GM21390 (cell line): Measurements from ENCODE around the gene TNFSF10.

Experiments used
- ATAC-seq: cut with Tn5 transposase; IDR thresholded peaks from one replicate; pipeline ENCODE4 v1.9.1; 2021; ENCODE audit not compliant: unreplicated experiment

TNFSF10 gene

GRCh38 chr3:172518929-172519640, 4.1 kb downstream of the TNFSF10 start:
- no peak for ATAC-seq

- no peak for ATAC-seq
Measured at GRCh38 chr3:172517859-172518466, 5.3 kb downstream of the TNFSF10 start.

GRCh38 chr3:172516318-172517214, 6.7 kb downstream of the TNFSF10 start:
- ATAC-seq = no peak

GRCh38 chr3:172515130-172515918, 7.9 kb downstream of the TNFSF10 start:
- ATAC-seq = no peak

- no peak for ATAC-seq
Measured at GRCh38 chr3:172514678-172515077, 8.6 kb downstream of the TNFSF10 start.

GRCh38 chr3:172513488-172513887, 9.7 kb downstream of the TNFSF10 start:
- ATAC-seq = no peak

GRCh38 chr3:172511783-172512762, 11.2 kb downstream of the TNFSF10 start:
- ATAC-seq = peak; percentile 84

- ATAC-seq = no peak
Measured at GRCh38 chr3:172506094-172506493, 17.1 kb downstream of the TNFSF10 start.

GRCh38 chr3:172501540-172501939, 21.7 kb downstream of the TNFSF10 start:
- ATAC-seq = no peak

GRCh38 chr3:172490198-172490669, 33.0 kb downstream of the TNFSF10 start:
- peak; percentile 84 for ATAC-seq

- no peak for ATAC-seq
Measured at GRCh38 chr3:172478116-172478515, 45.1 kb downstream of the TNFSF10 start.

GRCh38 chr3:172476347-172476746, 46.9 kb downstream of the TNFSF10 start:
- no peak for ATAC-seq

- no peak for ATAC-seq
Measured at GRCh38 chr3:172475703-172476102, 47.5 kb downstream of the TNFSF10 start.

GRCh38 chr3:172471903-172472302, 51.3 kb downstream of the TNFSF10 start:
- no peak for ATAC-seq

GRCh38 chr3:172470588-172470987, 52.6 kb downstream of the TNFSF10 start:
- ATAC-seq = no peak

GRCh38 chr3:172467170-172467824, 55.9 kb downstream of the TNFSF10 start:
- no peak for ATAC-seq

- no peak for ATAC-seq
Measured at GRCh38 chr3:172466553-172467130, 56.6 kb downstream of the TNFSF10 start.

- ATAC-seq = no peak
Measured at GRCh38 chr3:172465281-172465680, 57.9 kb downstream of the TNFSF10 start.

- no peak for ATAC-seq
Measured at GRCh38 chr3:172464306-172464705, 58.9 kb downstream of the TNFSF10 start.
